ENCODE results near the gene MOK.

The MOK gene

DNA sequence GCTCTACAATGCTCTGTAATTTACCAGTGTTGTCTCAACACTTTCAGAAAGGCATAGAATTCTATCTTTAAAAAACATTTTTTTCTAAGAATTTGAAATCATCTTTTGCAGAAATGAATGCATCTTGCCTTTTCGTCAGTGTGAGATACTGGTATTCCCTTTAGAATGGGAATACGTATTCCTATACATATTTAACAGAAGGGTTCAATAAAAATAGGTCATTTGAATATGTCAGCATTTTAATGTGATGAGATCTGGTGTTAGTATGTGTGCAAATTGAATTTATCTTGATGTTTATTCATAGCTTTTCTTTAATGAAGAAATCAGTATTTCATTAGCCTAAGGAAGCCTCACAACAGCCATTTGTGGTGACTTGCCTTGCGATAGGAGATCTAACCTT is 121.1 kb downstream of the MOK start:
- DNase-seq (ENCODE audit: low read depth in 2 of 2, low spot score in 1 of 2) = no peak

DNA sequence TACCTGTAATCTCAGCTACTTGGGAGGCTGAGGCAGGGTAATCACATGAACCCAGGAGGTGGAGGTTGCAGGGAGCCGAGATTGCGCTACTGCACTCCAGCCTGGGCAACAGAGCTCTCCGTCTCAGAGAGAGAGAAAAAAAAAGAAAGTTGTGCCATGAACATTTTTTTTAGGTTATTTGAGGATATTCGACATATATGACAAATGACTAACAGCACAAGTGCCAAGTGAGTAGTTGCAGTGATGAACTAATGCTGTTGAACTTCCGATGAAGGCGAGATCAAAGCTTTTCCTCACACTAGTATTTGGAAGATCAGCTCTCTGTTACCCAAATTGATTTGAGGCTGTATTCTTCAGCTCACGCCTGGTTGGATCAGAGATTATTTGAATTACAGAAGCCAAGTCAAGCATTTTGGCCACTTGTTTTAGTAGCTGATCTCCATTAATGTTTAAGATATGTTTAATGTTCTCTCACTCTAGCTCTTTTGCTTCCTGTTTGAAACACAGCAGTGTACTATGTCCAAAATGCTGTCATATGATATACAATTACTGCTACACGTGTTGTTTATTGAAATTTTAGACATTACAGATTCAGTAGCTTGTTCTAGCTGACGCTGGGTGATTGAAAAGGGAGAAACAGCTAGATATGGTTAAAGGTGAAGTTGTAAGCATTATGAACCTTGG is 121.9 kb downstream of the MOK start:
- DNase-seq (ENCODE audit: low read depth in 2 of 2, low spot score in 1 of 2) = no peak

DNA sequence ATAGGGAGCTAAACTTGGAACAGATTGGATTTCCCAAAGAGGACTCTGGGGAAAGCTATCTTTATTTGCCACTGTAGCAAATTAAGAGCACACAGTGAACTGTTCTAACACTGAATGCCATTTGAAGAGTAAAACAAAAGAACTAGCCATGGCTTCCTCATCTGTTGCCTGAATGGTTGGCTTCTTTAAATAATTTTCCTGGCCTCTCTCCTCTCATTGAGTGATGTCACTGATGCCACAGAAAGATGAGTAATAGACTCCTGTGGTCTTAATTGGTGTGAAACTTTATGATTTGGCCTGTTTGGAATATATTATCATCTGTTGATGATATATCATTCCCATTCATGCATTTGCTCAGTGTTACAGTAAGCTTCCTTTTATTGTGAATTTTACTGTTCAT is 122.8 kb downstream of the MOK start:
- no peak for DNase-seq (ENCODE audit: low read depth in 2 of 2, low spot score in 1 of 2)

DNA sequence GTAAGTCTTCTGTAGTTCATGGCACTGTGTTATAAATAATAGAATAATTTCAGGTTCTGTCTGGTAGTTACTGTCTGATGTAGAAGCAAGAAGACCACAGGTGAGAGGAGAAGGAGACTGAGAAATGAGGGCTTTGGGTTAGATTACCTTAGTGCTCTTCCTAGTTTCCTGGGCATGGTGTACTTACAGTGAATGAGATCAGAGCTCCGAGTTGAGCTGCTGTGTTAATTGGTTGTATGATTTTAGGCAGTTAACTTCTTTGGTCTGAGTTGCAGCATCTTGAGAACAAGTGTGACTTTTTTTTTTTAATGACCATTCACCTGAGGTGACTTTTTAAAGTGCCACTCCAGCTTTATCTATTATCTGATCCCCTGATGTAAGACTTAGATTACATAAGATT is 123.8 kb downstream of the MOK start:
- no peak for DNase-seq (ENCODE audit: low read depth in 2 of 2, low spot score in 1 of 2)

GRCh38 chr14:102180248-102180998 is 124.5 kb downstream of the MOK start:
- DNase-seq (ENCODE audit: low read depth in 2 of 2, low spot score in 1 of 2) = no peak
